ENCODE data around the gene XYLT1. TPM values are rescaled to one million over a fixed set of nuclear protein-coding genes. Genes with fewer than 3 reads are reported as not detected.

The XYLT1 gene
- total RNA-seq, 1 experiment from 2014 or later, result 14.5 TPM

- Histone ChIP-seq H3K9me3 (ENCODE audit: control insufficient read depth, low read depth, low read length) (no peaks in the 10 kb centered on the region), H2BK15ac (ENCODE audit: low read depth, low read length) (no peak overlapping the region), H3K4me2 (ENCODE audit: insufficient read depth, insufficient read length, low read length) (no peak overlapping the region), H2BK12ac (ENCODE audit: insufficient read length, low read depth, low read length) (no peak overlapping the region), H3K4me1 (ENCODE audit: insufficient read depth, low read length) (no peaks in the 10 kb centered on the region), H4K91ac (ENCODE audit: insufficient read length, low read depth, low read length) (no peak overlapping the region), H3K56ac (ENCODE audit: insufficient read length, low read depth, low read length) (no peak overlapping the region), H3K23me2 (ENCODE audit: insufficient read length, low read depth, low read length, poor library complexity, severe bottlenecking) (no peaks in the 10 kb centered on the region), H2AFZ (ENCODE audit: low read length) (no peak overlapping the region), H3K27ac (ENCODE audit: insufficient read length, low read depth, low read length) (no peak overlapping the region), H3K23ac (ENCODE audit: insufficient read length, low read depth, low read length) (no peak overlapping the region), H3K79me1 (ENCODE audit: insufficient read depth, low read depth, low read length, poor library complexity, severe bottlenecking) (no peaks in the 10 kb centered on the region), H2BK20ac (ENCODE audit: low read depth, low read length, poor library complexity, severe bottlenecking) (no peak overlapping the region), H3K4ac (ENCODE audit: low read depth, low read length) (no peak overlapping the region), H3K9ac (ENCODE audit: extremely low read depth, insufficient read length, low read length) (no peak overlapping the region), H4K5ac (ENCODE audit: insufficient read length, low read depth, low read length) (no peak overlapping the region), H3K18ac (ENCODE audit: insufficient read length, low read depth, low read length) (no peak overlapping the region), H3T11ph (ENCODE audit: low read length) (no peak overlapping the region), H2BK120ac (ENCODE audit: low read depth, low read length, poor library complexity, severe bottlenecking) (no peak overlapping the region), H2AK5ac (ENCODE audit: insufficient read length, low read length) (no peak overlapping the region), H4K8ac (replicated peaks; ENCODE audit: insufficient read length, low read depth, low read length) (no peak overlapping the region), H3K79me2 (ENCODE audit: insufficient read depth, low read length) (no peaks in the 10 kb centered on the region; the same call in 1 of the 2 replicates), H3K14ac (ENCODE audit: insufficient read depth, low read length) (no peak overlapping the region), H4K20me1 (ENCODE audit: control insufficient read depth, insufficient read depth, insufficient read length) (no peaks in the 10 kb centered on the region), H3K27me3 (ENCODE audit: insufficient read depth, low read length) (no peaks in the 10 kb centered on the region), H2BK5ac (ENCODE audit: insufficient read length, low read length) (no peak overlapping the region)
- Mint-ChIP-seq H3K36me3 (ENCODE audit: insufficient read depth in 1 of 3, low read depth in 3 of 3) (peaks cover 0 to under 1% (median 0%) of the 10 kb centered on the region in 3 experiments; a peak in 2 of 7 replicates), H3K27ac (no peak overlapping the region), H3K4me3 (no peak overlapping the region), H3K9me3 (peaks cover 2% of the 10 kb centered on the region in 2 experiments; a peak in 2 of 5 replicates), H3K4me1 (0 out of 4 replicates have a peak, but pooled peaks cover 0 to 2% of the 10 kb centered on the region in 2 experiments), H3K27me3 (ENCODE audit: low read depth) (no peaks in the 10 kb centered on the region)
- TF ChIP-seq CTCF (conservative IDR thresholded peaks at IDR 0.05), result no peak
- WGBS (ENCODE audit: extremely low coverage, insufficient read length, low lambda C conversion rate), result no CpG with 5 or more reads among the region's 8 CpGs
- DNase-seq, result no peak
These were observed 233.3 kb downstream of the XYLT1 start for GRCh38 chr16:17237350-17237944.

Data from H9 (cell line).